T-helper 1 cell treated with Interleukin-12 subunit alpha and Interleukin-12 subunit beta and Interleukin-4 antibody, amounts not matched to agents 30 ng/mL and 1 ng/mL, for 36 hours (primary cell): ENCODE results near the gene INAVA. TPM values are rescaled to one million over a fixed set of nuclear protein-coding genes. Genes with fewer than 3 reads are reported as not detected.

Experiments used
- intact Hi-C: fragments of 100-400 bp; cut with micrococcal nuclease; formaldehyde crosslinking; loops from one replicate; pipeline ENCODE4 v1.15.1; 2024
- total RNA-seq: library from RNA; stranded (reverse); gene quantifications from 2 replicates; pipeline ENCODE4 v1.2.3, GENCODE V29; 2022

Gene INAVA
- total RNA-seq, 1 donor from 2014 or later = not detected

DNA sequence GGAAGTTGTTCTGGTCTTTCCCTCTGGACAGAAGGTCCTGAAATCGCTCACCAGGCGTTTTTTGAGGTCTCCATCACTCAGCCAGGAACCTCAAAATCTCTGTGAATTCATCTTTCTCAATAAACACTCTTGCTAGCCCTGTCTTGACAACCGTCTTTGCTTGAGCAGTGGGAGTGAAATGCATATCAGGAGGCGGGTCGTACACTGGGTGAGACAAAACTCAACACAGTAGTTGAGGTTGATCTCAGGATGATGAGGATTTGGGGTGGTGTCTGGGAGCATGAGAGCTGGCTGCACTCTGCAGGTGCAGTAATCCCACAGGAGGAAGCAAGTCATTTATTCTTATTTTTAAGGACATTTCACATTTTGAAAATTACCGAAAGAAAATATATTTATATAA lies 20.0 kb upstream of the INAVA start:
- intact Hi-C loops = no loop called here

DNA sequence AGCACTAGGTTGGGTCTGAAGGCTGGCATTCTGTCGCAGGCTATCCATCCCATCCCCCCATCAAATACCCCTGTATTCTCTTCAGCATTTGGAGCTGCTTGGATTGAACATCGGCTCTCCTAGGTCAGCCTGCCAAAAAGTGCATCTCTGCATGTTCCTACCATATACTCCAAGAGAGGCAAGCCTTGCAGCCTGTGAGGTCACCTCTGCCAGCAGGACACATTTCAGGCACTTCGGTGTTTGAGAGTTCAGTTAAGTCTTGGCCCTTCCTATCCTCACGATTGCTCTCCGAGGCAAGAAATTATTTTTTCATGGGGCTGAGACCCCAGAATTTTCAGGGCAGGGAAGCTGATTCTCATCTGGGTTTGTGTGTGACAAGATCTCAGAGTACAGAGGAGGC lies 19.3 kb upstream of the INAVA start:
- intact Hi-C loops = no loop called here

DNA sequence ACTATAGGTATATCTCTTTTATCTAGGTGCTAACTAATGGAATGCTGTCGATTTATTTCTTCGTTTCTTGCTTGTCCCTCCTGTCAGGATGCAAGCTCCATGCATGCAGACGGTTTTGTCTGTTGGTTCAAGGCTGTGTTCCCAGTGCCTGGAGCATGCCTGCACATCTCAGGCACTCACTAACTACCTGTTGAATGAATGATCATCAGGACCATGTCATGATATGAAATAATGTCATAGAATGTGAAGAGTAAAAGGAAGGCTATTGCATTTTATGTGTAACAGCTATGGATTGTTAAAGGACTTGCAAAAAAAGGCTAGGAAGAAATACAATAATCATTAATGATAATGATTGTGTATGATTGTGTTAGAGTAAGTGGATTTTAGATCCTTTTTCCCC lies 17.7 kb upstream of the INAVA start:
- intact Hi-C loops = no loop called here

DNA sequence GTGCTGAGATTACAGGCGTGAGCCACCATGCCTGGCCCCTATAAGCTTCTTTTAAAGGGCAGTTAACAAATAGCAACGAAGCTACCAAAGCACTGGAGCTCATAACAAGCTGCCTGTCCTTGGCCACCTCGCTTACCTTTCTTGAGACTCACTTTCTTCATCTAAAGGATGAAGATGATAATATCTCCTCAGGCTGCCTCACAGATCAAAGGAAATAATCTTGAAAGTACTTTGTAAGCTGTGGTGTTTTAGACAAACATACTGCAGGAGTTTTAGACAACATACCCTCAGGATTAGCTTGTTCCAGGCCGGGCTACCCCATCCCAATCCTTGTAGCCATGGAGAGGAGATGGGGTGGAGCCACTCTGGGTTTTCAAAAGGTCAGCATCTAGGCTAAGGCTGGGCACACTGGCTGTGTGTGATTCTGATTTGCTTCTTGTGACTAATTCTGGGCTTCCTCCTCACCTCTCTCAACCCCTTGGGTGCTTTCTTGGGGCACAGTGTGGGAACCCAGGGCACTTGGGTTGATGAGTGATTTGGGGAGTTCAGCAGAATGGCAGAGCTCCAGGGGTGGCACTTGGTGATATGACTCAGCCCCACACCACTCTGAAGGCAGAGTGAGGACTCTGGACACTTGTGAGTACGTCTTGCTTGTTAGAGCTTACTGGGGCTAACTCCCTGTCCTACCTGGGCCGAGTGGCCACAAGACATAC lies 16.7 kb upstream of the INAVA start:
- intact Hi-C loops = no loop called here

DNA sequence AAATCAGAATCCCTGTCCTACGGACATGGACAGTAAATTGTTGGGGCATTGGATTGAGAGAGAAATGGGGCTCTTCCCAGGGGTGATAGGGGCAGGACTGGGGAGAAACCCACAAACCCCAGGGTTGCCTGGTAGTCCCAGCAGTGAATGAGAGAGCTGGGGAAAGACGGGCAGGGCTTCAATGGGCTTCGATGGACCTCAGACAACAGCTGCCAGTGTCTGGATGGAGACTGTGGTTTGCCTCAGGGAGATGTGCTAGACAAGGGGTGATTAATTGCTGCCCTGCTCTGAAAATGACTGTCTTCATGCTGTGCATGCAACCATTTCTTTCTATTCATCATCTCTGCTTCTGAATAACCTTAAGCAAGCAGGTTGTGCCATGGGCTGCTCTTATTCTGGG lies 14.5 kb upstream of the INAVA start:
- intact Hi-C loops = no loop called here

DNA sequence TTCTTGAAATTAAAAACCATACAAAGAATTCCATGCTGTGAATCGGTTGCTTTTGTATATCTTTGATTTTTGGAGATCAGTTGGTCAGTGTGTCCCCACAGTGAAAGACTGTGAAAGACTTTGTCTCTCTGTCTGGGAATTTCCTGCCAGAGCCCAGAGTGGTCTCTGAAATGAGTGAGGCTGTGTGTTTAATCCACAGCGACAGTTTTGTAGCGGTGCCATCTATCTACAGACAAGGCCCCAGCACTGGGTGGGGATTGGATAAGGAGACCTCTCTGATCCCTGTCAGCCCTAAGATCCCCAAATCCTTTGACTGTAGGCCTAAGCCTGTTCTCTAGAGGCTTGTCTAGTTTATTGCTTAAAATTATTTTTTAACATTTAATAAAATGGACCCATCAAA lies 11.6 kb upstream of the INAVA start:
- intact Hi-C loops = no loop called here

DNA sequence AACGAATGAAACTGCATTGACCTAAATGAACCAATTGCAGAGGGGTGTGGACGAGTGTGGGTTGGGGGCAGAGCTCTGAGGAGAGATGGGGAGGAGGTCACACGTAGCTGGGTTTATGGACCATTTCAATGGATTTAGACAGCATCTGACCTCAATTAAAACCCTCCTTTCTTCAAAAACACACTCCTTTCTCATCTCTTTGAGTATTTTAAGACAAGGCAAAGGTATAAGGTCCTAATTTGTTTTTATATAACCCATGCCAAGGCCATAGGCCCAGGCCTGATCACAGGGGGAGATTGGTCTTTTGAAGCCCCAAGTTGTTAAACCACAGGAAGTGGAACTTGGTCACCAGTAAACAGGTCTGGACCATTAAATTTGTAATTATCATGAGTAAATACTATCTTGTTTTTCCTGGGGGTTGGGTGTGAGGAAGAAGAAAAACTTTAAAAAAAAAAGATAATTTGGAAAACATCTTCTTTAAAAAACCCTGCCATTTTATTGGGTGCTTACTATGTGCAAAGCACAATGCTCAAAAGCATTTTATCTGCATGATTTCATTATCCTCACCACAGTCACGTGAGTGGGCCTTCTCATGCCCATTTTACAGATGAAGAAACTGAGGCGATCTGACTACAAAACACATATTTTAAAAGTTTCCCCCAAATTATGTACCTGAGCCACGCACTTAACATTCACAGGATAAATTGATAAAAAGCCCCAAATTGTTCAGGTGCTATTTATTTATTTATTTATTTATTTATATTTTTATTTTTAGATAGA lies 8.9 kb upstream of the INAVA start:
- intact Hi-C loops = loop anchor here (5.0 kb wide), 3 partner anchors 36 to 259 kb away; partner anchors contain the start of gene CACNA1S

DNA sequence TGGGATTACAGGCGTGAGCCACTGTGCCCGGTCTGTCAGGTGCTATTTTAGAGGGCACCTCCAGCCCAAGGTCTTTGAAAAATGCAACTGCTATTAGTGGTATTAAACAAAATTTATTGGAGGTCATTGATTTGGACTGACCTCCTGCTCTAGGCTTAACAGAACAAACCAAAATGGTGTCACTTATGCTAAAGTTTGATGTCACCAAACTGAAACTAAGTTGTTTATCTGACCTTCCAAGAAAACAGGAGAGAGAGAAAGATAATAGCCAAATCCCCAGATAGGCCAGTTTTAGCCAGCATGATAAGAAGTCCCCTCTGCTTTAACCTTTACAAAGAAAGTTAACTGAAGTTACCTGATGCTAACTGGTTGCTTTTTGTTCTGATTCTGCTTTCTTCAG lies 8.1 kb upstream of the INAVA start:
- intact Hi-C loops = loop anchor here (5.0 kb wide), 3 partner anchors 36 to 259 kb away; partner anchors contain the start of gene CACNA1S

DNA sequence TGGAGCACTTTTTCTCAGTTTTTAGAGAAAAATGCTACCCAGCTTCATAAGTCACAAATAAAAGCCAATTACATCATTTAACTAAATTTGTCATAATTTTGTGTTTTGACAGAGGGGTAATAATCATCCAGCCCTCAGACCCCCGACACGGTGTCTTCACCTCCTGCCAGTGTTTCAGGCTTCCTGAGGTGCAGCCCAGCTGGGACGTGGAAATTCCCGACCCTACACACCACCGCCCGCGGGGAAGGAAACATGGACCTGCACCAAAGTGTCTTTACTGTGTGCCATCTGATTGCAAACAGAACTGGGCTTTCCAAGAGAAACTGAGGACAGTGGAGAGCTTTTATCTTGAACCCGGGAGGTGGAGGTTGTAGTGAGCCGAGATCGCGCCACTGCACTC lies 7.7 kb upstream of the INAVA start:
- intact Hi-C loops = loop anchor here (5.0 kb wide), 3 partner anchors 35 to 260 kb away; partner anchors contain the start of gene CACNA1S

DNA sequence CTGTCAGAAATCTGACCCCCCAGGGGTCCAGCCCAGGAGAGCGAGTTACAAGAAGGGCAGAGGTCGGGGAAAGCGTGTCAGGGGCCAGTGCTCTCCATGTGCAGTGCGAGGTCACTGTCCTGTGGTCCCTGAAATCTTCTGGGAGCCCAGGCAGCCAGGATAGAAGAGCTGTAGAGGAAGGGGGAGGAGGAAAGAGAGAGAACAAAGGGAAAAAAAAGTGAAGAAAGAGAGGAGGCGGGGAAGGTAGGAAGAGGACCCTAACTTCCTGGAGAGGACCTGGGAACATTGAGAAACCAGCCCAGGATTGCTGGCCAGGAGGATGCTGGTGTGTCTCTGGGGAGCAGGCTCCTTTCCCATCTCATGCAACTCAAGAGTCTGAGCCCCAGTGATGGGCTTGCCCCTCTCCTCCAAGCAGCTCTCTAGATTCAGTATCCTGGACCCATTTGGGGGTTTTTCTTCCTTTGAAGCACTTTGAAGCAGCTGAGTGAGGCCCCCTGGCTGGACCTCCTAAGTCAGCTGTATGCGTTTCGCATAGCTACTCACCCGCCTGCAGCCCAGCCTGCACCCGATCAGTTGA lies 6.8 kb upstream of the INAVA start:
- intact Hi-C loops = loop anchor here (1.0 to 5.0 kb wide), 6 partner anchors 17 to 261 kb away; partner anchors contain the start of gene CACNA1S

DNA sequence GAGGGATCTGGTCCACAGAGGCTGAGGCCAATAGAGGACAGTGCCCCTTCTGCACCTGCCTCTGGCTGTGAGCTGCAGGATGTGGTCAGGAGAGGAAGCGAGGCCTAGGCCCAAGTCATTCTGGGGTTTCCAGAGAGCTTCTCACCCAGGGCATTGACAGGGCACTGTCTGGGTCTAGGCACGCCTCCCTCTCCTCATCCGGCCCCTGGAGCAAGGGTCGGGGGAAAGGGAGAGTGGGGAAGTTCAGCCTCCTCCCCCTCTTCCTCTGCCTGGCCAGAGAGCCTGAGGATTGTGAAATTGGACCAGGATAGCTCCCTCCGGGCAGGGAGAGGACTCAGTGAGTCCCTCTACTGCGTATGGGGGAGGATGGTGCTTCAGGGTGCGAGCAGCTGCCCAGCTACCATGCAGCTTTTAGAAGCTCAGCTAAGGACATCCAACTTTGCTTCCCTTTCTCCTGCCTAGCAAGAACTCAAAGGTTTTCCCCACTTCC lies 6.3 kb upstream of the INAVA start:
- intact Hi-C loops = loop anchor here (1.0 to 5.0 kb wide), 6 partner anchors 17 to 261 kb away; partner anchors contain the start of gene CACNA1S

DNA sequence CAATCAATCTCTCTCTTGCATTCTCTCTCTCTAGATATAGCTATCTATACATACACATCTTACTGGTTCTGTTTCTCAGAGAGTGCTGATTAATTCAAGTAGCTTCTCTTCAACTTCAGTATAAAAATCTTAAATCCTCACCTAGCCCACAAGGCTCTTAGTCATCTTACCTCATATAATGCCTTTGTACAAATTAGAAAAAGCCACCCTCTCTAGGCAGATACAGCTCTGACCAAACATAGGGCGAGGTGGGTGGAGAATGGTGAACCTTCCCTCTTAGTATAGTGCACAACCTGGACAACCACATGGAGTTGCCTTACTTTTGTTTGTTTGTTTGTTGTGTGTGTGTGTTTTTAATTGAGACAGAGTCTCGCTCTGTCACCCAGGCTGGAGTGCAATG lies 5.1 kb upstream of the INAVA start:
- intact Hi-C loops = loop anchor here (2.0 to 5.0 kb wide), 5 partner anchors 23 to 262 kb away; partner anchors contain the start of gene CACNA1S

DNA sequence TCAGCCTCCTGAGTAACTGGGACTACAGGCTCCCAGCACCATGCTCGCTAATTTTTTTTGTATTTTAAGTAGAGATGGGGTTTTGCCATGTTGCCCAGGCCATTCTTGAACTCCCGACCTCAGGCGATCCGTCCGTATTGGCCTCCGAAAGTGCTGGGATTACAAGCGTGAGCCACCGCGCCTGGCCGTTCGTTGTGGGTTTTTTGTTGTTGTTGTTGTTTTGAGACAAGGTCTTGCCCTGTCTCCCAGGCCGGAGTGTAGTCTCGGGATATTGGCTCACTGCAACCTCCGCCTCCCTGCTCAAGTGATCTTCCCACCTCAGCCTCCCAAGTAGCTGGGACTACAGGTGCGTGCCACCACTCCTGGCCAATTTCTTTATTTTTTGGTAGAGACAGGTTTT lies 4.7 kb upstream of the INAVA start:
- intact Hi-C loops = no loop called here

DNA sequence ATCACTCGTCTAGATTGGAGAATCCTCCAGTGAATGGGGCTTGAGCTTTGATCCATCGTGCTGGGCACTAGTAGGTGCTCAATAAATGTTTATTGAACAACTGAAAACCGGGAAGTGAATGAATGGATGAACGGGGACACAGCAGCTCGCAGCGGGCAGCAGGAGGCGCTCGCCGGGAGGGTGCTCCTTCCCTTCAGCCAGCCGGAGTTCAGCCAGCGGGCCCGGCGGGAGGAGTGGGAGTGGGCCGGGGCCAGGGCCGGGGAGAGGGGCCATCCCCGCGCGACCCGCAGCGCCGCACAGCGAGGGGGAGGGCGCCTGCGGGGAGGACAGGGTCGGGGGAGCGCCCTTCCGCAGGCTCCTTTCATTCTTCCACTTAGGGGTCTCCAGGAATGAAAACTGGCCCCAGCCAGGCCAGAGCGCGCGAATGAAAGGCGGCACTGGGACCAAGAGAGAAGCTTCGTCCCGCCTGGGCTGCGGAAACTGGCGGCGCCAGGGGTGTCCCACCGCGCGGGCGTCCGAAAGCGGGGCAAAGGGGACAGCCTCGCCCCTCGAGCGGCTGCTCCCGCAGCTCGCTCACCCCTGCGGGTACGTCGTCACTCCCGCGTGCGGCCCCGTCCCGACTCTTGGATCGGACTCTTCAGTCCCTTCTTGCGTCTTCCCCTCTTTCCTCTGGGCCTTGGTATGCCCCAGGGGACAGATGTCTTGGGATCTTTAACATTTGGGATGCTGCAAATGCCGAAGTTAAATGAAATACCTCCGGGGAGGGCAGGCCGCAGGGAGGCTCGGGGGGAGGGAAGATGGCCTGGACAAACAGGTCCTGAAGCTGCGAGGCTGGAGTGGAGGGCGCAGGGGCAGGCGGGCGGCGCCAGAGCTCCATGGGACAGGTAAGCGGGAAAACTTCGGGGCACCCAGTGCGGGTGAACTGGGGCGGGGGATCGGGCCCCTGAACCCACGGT lies 3.6 kb upstream of the INAVA start:
- intact Hi-C loops = loop anchor here (1.0 kb wide), 1 partner anchor 152 kb away; no protein-coding TSS in a partner anchor

DNA sequence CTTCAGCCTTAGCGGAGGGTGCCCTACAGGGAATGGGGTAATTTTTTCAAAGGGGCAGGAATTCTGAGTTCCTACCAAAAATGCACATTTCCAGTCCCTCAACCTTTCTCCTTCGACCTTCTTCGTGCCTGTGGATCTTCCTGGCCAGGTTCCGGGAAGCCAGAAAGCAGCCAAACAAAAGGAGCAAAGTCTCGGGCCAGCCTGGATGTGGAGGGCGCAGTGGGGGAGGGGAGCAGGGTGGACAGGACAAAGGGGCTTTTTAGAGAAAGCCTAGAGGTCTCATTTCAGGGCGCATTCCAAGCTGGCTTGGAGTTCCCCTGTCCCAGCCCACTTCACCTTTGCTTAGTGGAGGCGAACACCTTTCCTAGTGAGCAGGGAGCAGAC lies 2.9 kb upstream of the INAVA start:
- intact Hi-C loops = loop anchor here (1.0 kb wide), 1 partner anchor 152 kb away; no protein-coding TSS in a partner anchor

DNA sequence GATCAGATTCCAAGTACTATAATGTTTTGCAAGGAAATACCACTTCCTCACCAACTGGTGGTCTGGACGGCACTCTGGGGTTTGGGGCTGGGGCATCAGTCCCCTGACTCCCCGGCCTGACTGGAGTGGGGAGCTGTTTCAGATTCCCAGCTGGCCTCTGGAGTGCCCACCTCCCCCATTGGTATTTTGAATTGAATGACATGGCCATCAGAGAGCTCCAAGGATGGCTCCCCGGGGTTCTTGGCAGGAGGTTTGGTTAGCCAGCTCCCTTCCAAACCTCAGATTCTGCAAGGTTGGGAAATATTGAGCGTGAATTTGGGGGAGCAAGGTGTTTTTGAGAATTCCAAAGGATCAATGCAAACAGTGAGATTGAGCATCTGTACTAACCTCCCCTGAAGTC lies 2.2 kb upstream of the INAVA start:
- intact Hi-C loops = no loop called here

DNA sequence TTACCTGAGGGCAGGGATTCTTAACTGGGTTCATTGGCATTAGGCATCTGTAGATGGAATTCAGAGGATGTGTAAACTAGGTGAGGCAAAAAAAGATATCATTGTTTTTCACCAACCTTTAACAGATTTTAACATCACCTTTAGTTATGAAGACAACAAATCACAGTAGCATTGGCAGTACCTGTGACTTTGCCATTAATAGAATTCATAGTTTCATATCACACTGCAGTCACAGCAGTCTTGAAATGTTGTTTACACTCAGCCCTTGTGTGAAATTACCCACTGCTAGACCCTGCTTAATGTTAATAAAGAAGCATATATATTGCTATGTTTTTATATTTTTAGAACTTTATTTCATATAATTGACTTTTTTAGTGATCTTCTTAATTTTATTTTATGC lies 1.7 kb upstream of the INAVA start:
- intact Hi-C loops = no loop called here

DNA sequence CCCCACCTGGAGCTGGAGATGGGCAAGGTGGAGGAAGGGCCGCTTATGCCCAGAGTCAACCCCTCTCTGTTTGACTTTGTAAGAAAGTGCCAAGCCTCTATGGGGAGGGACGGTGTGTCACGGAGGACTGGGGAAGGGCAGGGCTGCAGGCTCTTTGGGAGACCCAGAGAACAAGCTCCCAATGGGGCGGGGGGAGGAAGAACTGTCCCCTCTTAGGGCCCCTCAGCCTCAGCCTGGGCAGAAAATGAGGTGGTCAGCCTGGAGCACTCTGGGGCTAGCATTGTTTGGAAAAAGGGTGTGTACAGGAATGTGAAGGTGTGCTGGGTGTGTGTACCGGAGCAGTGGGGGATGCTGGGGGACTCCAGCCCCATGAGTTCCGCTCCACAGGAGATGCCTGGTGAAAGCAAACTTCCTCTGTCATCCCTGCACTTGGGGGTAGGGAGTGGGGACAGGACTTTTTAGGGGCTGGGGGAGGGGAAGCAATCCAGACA lies 1.2 kb upstream of the INAVA start:
- intact Hi-C loops = no loop called here

DNA sequence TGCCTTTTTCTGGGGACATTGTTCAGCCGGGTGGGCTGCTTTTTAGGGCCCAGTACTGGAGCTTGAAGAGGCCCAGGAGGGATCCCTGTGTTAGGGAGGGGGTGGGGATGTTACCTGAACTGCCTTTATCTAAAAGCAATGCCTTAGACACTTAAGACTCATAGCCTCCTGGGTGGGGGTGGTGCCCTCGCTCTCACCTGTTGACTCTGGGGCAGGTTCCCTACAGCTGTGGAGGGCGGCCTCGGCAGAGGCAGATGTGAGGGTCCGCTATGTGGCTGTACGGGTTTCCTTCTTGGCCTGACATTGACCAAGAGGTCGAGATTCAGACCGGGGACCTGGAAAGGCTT lies 716 bp downstream of the INAVA start:
- intact Hi-C loops = no loop called here

DNA sequence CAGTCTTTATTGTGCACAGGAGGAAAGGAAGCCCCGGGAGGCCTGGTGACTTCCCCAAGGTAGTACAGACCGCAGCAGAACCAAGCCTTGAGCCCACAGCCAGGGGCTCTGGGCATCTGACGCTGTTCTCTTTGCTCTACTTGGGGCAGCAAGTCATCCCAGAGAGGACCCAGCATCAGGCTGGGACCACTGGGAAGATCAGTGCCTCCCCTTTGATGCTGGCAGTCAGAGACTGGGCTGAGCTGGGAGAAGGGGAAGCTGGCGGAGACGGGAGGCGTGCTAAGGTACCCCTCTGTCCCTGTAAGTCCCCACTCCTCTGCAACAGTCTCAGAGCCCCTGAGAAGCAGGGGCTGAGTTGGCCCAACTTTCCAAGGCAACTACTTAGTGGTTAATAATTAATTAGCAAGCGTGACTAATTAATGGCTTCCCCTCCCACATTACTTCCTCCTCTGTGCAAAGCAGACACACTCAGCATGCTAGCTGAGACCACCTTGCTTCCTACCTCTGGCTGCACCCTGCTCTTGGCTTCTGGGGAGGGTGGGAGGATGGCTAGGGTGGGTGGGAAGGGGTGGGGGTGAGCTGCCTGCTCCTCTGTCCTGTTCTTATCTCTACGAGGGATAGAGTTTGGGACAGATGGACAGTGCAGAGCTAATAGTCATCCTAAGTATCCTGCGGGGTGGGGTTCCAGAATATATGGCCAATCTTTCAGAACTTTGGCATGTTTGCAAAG lies 1.3 kb downstream of the INAVA start:
- intact Hi-C loops = no loop called here
